ENCODE results near the gene PODN.
A peak's percentile ranks its signal among the peaks of the same experiment; 100 is the strongest.

PODN gene

DNA sequence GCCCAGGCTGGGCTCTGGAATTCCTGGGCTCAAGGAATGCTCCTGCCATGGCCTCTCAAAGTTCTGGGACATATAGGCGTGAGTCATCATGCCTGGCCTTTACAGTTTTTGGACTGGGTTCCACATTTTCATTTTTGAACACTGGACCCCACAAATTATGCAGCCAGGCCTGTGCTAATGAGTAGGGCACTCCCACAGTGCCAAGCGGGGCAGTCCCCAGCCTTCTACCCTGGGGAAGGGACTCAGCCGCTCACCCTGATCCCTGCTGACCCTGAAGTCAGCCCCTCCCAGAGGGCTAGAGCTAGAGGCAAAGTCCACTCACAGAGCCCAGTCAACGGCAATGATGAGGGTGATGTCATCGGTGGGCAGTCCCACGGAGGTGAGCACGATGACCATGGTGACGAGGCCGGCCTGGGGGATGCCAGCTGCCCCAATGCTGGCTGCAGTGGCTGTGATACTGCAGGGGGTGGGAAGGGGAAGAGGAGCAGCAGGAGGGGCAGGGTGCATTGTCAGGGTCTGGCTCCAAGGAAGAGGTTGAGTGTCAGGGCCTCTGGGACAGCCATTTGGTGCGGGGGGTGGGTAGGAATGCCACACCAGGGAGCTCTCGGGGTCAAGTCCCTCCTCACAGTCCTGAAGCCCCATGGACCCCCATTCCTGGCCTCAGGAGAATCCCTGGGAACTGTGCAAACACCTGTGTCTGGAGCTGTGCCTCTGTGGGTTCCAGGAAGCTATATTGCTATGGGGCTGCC is 27.6 kb downstream of the PODN start:
- DNase-seq (ENCODE audit: low spot score), result no peak

- DNase-seq (ENCODE audit: low spot score), result no peak
These were observed 28.5 kb downstream of the PODN start for GRCh38 chr1:53090227-53091147.

DNA sequence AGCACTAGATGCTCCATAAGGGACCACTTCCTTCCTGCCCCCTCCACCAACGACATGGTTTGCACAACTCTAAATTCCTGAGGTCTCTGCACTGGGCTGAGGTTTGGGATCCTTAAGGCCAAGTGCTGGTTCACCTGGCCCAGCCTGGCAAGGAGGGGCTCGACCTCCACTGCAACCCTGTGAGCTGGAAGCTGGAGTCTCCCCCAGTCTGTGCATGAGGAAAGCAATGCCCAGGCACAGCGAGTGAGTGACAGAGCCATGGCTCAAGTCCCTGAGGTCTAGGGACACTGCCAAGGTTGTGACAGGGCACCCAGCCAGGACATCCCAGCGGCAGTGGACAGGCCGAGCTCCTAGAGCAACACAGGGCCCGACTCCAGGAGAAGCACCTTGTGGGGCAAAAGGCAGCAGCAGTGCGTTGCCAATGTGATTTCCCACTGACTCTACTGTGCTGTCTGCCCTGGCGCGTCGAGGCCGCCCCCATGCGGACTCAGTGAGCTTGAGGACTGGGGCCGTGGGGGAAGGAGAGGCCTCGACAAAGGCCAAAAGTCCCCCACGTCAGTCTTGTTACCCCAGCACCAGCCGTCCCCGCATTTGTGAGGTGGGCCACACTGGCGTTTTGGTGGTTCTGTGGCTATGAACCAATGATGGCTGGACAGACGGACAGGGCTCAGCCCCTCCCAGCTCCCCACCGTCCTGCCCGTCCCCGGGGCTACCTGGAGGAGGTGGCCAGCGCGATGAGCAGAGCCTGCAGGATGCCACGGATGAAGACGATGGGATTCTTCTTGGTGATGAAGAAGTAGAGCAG is 30.0 kb downstream of the PODN start:
- DNase-seq (ENCODE audit: low spot score), result no peak

GRCh38 chr1:53092659-53093450 is 30.8 kb downstream of the PODN start:
- DNase-seq (ENCODE audit: low spot score), result no peak

- DNase-seq (ENCODE audit: low spot score), result no peak
These were observed 31.4 kb downstream of the PODN start for GRCh38 chr1:53093451-53093754.

GRCh38 chr1:53093778-53094532 is 31.9 kb downstream of the PODN start:
- DNase-seq (ENCODE audit: low spot score), result no peak

- DNase-seq (ENCODE audit: low spot score), result no peak
These were observed 32.5 kb downstream of the PODN start for GRCh38 chr1:53094533-53094919.

DNA sequence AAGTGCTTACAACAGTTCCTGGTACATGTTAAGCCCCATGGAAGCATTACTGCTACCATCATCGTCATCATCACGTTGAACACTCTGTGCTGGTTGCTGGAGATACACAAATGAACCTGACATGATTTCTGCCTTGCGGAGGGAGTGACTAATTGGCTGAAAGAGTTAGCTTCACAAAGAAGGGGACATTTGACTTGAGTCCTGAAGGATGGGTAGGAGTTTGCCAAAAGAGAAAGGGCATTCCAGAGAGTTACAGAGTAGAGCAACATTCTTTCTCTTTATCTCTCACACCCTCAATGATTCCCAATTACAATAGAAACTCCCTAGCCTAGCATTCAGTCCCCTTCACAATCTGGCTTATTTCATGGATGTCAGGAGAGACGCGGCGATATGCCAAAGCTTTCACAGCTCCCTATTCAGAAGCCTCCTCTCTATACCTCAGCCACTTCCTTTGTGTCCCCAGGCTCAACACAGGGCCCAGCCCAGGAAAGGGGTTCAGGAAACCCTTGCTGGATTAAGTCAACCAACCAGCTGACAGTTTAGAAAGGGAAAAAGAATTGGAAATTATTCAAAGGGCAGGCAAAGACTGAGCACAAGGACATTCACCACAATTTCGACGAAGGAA is 42.4 kb downstream of the PODN start:
- DNase-seq (ENCODE audit: low spot score), result no peak

- no peak for DNase-seq (ENCODE audit: low spot score)
These were observed 45.1 kb downstream of the PODN start for GRCh38 chr1:53107090-53107489.

DNA sequence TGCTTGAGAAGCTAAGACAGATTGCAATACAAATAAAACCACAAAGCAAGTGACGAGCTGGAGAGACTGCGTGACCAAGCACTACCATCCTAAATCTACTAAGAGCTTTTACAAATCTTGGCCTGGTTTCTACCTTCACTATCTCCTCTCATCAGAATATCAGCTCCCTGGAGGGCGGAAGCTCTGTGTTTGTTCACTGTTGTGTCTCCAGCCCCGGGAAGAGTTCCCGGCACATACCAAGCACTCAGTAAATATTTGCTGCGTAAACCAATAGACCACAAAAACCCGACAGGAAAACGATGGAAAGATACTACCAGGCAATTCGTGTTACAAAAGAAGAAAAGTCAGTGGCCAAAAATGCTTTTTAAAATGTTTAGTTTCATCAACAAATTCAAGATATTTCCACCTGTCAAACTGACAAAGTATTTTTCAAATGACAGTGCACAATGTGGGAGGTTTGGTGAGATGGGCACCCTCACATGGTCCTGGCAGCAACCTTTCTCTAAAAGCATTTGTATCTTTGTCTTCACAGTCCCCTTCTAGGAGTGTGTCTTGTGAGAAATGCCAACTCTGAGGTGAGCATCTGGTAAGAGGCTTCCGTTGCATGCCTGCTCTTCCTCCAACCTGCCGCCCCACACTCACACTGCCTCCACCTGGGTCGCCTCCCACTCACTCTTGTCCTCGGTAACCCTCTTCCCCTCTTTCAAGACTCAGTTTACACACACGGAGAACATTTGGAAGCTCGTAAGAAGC is 45.7 kb downstream of the PODN start:
- DNase-seq (ENCODE audit: low spot score), result no peak

GRCh38 chr1:53108646-53109580 is 46.9 kb downstream of the PODN start:
- no peak for DNase-seq (ENCODE audit: low spot score)

- no peak for DNase-seq (ENCODE audit: low spot score)
These were observed 48.5 kb downstream of the PODN start for GRCh38 chr1:53110370-53111072.

DNA sequence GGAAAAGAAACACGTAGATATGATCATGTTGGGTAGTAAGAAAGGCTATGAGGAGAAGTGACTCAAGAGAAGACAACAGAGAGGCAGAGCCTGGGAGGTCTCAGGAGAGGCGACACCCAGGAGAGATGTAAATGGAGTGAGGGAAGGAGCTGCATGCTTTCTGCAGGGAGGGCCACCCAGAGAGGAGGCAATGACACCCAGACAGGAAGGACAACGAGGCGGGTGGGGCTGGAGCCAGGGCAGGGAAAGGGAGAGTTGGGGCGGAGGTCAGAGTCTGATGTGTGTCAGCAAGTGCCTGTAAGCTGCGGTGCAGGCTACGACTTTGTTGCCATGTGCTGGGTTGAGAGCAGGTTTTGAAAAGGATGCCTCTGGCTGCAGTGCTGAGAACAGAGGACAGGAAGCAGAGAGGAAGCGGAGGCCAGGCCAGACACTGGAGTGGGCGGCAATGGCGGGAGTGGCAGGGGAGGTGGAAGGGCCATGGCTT is 49.1 kb downstream of the PODN start:
- DNase-seq (ENCODE audit: low spot score), result peak; percentile 38

GRCh38 chr1:53111693-53112092 is 49.7 kb downstream of the PODN start:
- DNase-seq (ENCODE audit: low spot score), result no peak

DNA sequence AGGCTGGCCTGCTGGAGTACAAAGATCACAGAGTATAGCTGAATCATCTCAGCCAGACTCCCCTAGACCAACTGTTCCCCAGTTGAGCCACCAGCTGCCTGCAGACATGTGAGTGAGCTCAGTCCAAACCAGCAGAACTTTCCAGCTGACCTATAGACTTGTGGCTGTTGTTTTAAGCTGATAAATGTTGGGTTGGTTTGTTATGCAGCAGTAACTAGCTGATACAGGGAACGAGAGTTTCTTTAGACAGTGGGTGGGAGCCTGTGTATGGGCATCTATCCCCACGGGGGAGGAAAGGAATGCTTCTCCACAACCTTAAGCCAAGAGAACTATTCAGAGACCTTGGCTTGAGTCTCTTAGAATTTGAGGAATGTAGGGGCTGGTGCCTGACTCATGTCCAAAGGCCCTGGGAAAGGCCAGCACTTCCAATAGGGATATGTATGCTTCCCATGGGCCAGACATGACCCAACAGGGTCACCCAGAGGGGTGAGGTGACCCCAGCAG is 50.3 kb downstream of the PODN start:
- DNase-seq (ENCODE audit: low spot score), result no peak

GRCh38 chr1:53112861-53113260 is 50.8 kb downstream of the PODN start:
- no peak for DNase-seq (ENCODE audit: low spot score)

DNA sequence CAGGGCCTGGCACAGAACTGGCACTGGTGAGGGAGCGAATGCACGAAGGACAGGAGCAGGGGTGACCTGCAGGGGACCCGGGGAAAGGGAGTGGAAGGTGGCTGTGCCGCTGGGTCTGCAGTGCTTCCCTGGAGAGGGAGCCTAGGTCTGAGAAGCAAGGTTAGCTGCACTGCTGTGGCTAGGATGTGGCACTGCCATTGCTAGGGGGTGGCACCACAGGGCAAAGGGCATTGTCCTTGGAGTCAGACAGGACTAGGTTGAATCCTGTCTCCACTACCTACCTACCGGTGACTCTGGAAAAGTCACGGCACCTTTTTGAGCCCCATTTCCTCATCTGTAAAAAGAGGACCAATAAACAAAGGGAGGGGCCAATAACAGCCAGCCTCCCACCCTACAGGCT is 52.1 kb downstream of the PODN start:
- DNase-seq (ENCODE audit: low spot score), result no peak
